ENCODE data around the gene CNNM4.
A peak's percentile ranks its signal among the peaks of the same experiment; 100 is the strongest.

Gene CNNM4

DNA sequence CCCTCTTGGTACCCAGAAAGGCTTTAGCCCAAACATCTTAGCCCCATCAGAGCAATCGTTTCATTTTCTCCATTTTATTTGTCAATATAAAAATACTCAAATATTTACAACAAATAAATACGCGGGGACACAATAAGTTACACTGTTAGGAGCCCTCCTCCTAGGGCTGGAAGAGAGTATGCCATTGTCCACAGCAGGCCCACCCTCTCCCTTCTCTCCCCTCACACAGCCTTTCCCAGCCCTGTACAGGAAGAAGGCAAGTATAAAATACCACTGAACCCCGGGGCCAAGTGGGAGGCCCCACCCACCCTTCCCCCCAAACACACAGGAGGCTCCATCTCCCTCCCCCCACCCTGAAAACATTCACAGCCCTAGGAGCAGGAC, 99.0 kb downstream of the CNNM4 start:
- DNase-seq (ENCODE audit: low read depth): no peak

DNA sequence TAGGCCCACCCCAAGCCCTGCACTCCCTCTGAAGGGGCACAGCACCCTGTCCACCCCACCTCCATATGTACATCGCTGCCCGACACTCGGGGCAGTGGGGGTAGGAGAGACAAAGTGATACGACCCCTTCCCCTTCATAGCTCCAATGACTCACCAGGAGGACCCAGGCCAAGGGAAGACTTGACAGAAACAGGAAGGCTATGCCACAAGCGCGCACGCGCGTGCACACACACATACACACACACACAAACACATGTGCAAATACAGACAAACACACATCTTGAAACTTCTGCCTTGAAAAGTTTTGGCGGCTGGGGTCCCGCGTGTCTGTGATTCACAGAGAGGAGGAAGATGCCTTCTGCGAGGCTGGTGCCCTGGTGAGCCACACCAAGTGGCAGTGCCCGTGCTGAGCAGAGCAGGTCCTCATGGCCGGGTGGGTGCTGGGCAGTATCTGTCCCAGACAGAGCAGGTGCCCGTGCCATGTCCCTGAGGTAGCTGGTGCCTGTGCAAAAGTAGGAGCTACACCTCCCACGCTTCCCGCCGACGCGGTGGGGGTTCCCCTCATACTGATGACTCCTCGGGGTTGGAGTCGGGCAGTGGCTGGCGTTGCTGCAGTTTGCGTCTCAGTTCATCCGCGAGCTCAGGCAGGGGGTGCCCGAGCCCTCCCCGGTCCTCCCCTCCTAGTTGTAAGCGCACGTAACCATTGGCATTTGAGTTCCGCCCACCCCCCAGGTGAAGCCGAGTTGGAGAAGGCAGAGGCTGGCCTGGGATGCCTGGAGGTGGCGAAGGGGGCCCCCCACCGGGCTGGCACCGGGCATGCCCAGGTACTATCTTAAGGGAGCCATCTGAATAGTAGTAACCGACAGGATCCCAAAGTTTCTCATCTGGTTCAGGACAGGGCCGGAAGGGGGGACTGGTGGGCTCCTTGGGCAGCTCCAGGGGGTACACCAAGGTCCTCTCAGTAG, 99.6 kb downstream of the CNNM4 start:
- DNase-seq (ENCODE audit: low read depth): peak; percentile 36

DNA sequence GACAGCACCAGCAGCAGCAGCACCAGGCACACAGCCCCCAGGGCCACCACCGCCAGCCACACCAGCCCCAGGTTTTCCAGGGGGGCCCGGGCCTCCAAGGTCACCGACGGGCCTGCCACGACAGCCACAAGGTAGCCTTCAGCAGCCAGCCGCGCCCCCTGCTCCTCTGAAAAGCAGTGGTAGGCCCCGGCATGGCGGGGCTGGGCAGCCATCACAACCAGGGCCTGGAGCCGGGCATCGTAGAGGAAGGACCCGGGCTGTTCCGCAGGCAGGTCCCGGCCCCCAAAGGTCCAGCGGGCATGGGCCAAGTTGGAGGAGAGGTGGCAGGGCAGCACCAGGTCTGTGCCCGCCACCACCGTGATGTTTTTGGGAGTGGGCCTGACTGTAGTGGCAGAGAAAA, 100.4 kb downstream of the CNNM4 start:
- no peak for DNase-seq (ENCODE audit: low read depth)
